ENCODE results near the gene LEFTY2. TPM values are rescaled to one million over a fixed set of nuclear protein-coding genes. Genes with fewer than 3 reads are reported as not detected.
"Not testable (repeated sequence)": the region's sequence is repeated elsewhere in the genome, so short reads cannot be mapped to it uniquely, and the experiment has no call there.

Gene LEFTY2
- polyA plus RNA-seq, 3 donors = not detected

DNA sequence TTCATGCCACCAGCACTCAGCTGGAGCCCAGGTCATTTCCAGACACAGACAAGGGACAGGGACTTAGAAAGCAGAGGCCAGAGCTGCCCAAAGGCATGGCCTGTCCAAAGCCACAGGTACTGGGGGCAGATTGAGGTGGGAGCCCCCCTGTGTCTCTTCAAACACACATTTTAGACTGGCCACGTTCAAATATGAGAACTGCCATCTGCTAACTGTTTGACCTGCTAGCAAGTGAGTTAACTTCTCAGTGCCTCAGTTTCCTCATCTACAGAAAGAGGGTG lies 862 bp upstream of the LEFTY2 start:
- no peaks in the 10 kb centered on the region for H3K27me3 ChIP-seq (ENCODE audit: control insufficient read depth in 2 of 2, insufficient read depth in 2 of 2, low read length in 2 of 2)
- Mint-ChIP-seq H3K4me3 (no peak overlapping the region), H3K27me3 (ENCODE audit: low read depth in 3 of 3) (peaks cover 2 to 9% (median 7%) of the 10 kb centered on the region in 3 donors), H3K4me1 (peaks cover 8% of the 10 kb centered on the region), H3K27ac (no peak overlapping the region), H3K9me3 (no peaks in the 10 kb centered on the region), H3K36me3 (no peaks in the 10 kb centered on the region)
- H3K27ac ChIP-seq (ENCODE audit: low read depth in 1 of 2, low read length in 2 of 2) = no peak overlapping the region
- no peak overlapping the region for H3K9ac ChIP-seq (ENCODE audit: insufficient read depth, low read length, poor library complexity, severe bottlenecking)
- WGBS (ENCODE audit: insufficient coverage) = no CpG with 5 or more reads among the region's 1 CpG
- no peaks in the 10 kb centered on the region for H3K4me1 ChIP-seq (ENCODE audit: control insufficient read depth in 1 of 2, insufficient read depth in 2 of 2, low read length in 2 of 2)
- no peaks in the 10 kb centered on the region for H4K20me1 ChIP-seq (ENCODE audit: insufficient read depth, low read length)
- H3K36me3 ChIP-seq (replicated peaks in 1 of 2; ENCODE audit: control insufficient read depth in 1 of 2, insufficient read depth in 2 of 2, low read length in 2 of 2) = no peaks in the 10 kb centered on the region
- no peak for DNase-seq
- no peak overlapping the region for H3K4me2 ChIP-seq (replicated peaks; ENCODE audit: extremely low read depth, low read length, poor library complexity, severe bottlenecking)
- H2AFZ ChIP-seq (ENCODE audit: insufficient read depth, low read depth, low read length, poor library complexity, severe bottlenecking) = no peak overlapping the region
- no peaks in the 10 kb centered on the region for H3K79me2 ChIP-seq (ENCODE audit: insufficient read depth, low read length)
- TF ChIP-seq, protein P1, sequence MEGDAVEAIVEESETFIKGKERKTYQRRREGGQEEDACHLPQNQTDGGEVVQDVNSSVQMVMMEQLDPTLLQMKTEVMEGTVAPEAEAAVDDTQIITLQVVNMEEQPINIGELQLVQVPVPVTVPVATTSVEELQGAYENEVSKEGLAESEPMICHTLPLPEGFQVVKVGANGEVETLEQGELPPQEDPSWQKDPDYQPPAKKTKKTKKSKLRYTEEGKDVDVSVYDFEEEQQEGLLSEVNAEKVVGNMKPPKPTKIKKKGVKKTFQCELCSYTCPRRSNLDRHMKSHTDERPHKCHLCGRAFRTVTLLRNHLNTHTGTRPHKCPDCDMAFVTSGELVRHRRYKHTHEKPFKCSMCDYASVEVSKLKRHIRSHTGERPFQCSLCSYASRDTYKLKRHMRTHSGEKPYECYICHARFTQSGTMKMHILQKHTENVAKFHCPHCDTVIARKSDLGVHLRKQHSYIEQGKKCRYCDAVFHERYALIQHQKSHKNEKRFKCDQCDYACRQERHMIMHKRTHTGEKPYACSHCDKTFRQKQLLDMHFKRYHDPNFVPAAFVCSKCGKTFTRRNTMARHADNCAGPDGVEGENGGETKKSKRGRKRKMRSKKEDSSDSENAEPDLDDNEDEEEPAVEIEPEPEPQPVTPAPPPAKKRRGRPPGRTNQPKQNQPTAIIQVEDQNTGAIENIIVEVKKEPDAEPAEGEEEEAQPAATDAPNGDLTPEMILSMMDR (IDR thresholded peaks at IDR 0.05) = no peak
- no peaks in the 10 kb centered on the region for H3K9me3 ChIP-seq (replicated peaks in 1 of 2; ENCODE audit: control insufficient read depth in 1 of 2, insufficient read depth in 1 of 2, low read length in 2 of 2)
- intact Hi-C loops (cut with micrococcal nuclease) = no loop called here
- H3K4me3 ChIP-seq (replicated peaks in 1 of 3; ENCODE audit: low read depth in 2 of 3, low read length in 3 of 3) = no peak overlapping the region

DNA sequence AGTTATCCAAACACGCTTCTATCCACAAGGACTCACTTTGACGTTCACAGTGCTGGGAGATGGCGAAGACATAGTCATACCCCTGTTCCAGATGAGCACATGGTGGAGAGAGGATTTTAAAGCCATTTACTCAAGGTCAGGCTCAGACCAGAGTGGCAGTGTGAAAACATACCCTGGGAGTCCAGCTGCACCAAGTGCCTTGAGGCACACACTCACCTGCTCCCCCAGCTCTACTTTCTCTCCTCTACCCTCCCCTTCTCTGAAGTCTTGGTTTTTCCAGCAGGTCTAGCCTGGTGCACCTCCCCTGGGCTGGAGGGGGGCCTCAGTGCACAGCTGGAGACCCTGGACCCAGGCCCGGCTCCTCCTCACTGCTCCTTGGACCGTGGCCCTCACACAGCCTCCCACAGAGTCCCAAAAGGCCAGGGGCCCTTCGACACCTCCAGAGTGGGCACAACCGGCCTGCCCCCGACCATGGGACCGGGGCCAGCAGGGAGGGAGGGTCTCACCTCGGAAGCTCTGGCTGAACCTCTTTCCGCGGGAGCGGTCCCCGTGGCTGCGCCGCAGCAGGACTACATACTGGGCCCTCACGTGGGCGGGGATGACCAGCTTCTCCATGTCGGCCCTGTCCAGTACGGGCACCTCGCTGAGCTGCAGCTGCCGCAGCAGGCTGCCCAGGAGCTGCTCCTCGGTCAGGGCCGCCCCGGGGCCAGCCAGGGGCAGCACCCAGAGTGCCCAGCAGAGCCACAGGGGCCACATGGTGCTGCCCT lies 452 bp downstream of the LEFTY2 start:
- 97% methylated on average over 22 of the region's 25 CpGs for WGBS (ENCODE audit: insufficient coverage)
- Mint-ChIP-seq H3K4me1 (peaks cover 8% of the 10 kb centered on the region), H3K27ac (no peak overlapping the region), H3K9me3 (no peaks in the 10 kb centered on the region), H3K4me3 (no peak overlapping the region), H3K36me3 (no peaks in the 10 kb centered on the region), H3K27me3 (ENCODE audit: low read depth in 3 of 3) (peaks cover 2 to 7% (median 5%) of the 10 kb centered on the region in 3 donors)
- no peak overlapping the region for H3K4me2 ChIP-seq (replicated peaks; ENCODE audit: extremely low read depth, low read length, poor library complexity, severe bottlenecking)
- no peak overlapping the region for H3K9ac ChIP-seq (ENCODE audit: insufficient read depth, low read length, poor library complexity, severe bottlenecking)
- no peaks in the 10 kb centered on the region for H3K4me1 ChIP-seq (ENCODE audit: control insufficient read depth in 1 of 2, insufficient read depth in 2 of 2, low read length in 2 of 2)
- H3K36me3 ChIP-seq (replicated peaks in 1 of 2; ENCODE audit: control insufficient read depth in 1 of 2, insufficient read depth in 2 of 2, low read length in 2 of 2) = no peaks in the 10 kb centered on the region
- no peaks in the 10 kb centered on the region for H4K20me1 ChIP-seq (ENCODE audit: insufficient read depth, low read length)
- DNase-seq = no peak
- no peak overlapping the region for H3K4me3 ChIP-seq (replicated peaks in 1 of 3; ENCODE audit: low read depth in 2 of 3, low read length in 3 of 3)
- intact Hi-C loops (cut with micrococcal nuclease) = no loop called here
- H3K9me3 ChIP-seq (replicated peaks in 1 of 2; ENCODE audit: control insufficient read depth in 1 of 2, insufficient read depth in 1 of 2, low read length in 2 of 2) = no peaks in the 10 kb centered on the region
- TF ChIP-seq, protein P1 (IDR thresholded peaks at IDR 0.05) = no peak
- H3K27ac ChIP-seq (ENCODE audit: low read depth in 1 of 2, low read length in 2 of 2) = no peak overlapping the region
- H3K79me2 ChIP-seq (ENCODE audit: insufficient read depth, low read length) = no peaks in the 10 kb centered on the region
- H3K27me3 ChIP-seq (ENCODE audit: control insufficient read depth in 2 of 2, insufficient read depth in 2 of 2, low read length in 2 of 2) = no peaks in the 10 kb centered on the region
- no peak overlapping the region for H2AFZ ChIP-seq (ENCODE audit: insufficient read depth, low read depth, low read length, poor library complexity, severe bottlenecking)

DNA sequence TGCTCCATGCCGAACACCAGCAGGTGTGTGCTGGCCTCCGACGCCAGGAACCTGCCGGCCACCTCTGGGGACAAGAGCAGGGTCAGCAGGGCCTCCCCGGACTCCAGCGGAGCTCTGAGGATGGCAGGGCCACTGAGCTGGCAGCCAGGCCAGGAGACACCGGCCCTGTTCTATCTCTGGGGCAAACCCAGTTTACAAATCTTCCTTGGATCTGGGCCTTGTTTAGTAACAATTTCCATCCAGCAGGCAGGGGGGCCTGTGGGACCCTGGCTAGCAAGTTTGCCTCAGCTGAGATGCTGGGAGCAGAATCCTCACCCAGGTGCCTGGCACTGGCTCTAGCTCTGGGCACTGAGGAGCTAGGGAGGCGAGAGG lies 1.1 kb downstream of the LEFTY2 start:
- H3K9ac ChIP-seq (ENCODE audit: insufficient read depth, low read length, poor library complexity, severe bottlenecking); H3K4me1 ChIP-seq (ENCODE audit: control insufficient read depth in 1 of 2, insufficient read depth in 2 of 2, low read length in 2 of 2); H3K36me3 ChIP-seq (replicated peaks in 1 of 2; ENCODE audit: control insufficient read depth in 1 of 2, insufficient read depth in 2 of 2, low read length in 2 of 2); H3K4me3 Mint-ChIP-seq; H3K4me3 ChIP-seq (replicated peaks in 1 of 3; ENCODE audit: low read depth in 2 of 3, low read length in 3 of 3); H3K9me3 Mint-ChIP-seq; H3K27ac ChIP-seq (ENCODE audit: low read depth in 1 of 2, low read length in 2 of 2); H3K9me3 ChIP-seq (replicated peaks in 1 of 2; ENCODE audit: control insufficient read depth in 1 of 2, insufficient read depth in 1 of 2, low read length in 2 of 2); DNase-seq; H2AFZ ChIP-seq (ENCODE audit: insufficient read depth, low read depth, low read length, poor library complexity, severe bottlenecking); H4K20me1 ChIP-seq (ENCODE audit: insufficient read depth, low read length); H3K27ac Mint-ChIP-seq; H3K27me3 ChIP-seq (ENCODE audit: control insufficient read depth in 2 of 2, insufficient read depth in 2 of 2, low read length in 2 of 2); intact Hi-C loops (cut with micrococcal nuclease); H3K4me1 Mint-ChIP-seq; H3K36me3 Mint-ChIP-seq; H3K27me3 Mint-ChIP-seq (ENCODE audit: low read depth in 3 of 3); H3K4me2 ChIP-seq (replicated peaks; ENCODE audit: extremely low read depth, low read length, poor library complexity, severe bottlenecking); H3K79me2 ChIP-seq (ENCODE audit: insufficient read depth, low read length): not testable (repeated sequence)
- WGBS (ENCODE audit: insufficient coverage) = 99% methylated on average over 8 of the region's 8 CpGs

Measured in CD14-positive monocyte (primary cell).